ENCODE results near the gene LHX4.

DNA sequence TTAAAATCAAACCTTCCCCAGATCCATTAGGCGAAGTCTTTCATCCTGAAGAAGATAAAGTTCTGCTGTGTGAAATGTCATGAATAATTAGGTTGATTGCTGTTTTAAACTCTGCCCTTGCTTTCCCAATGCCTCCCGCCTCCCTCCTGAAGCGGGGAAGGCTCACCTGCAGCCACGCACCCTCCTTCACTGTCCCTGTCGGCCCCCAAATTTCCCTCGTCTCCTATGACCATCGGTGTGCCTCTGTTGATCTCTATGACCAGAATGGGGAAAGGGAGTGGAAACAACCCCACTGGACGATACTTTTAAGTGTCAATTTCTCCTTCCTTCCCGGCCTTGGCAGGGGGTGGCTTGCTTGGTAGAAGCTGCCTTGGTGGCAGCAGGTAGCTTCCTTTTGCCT, 35.1 kb downstream of the LHX4 start:
- TF ChIP-seq RAD21 (IDR thresholded peaks at IDR 0.05; ENCODE audit: low read length), result no peak
- no peak for TF ChIP-seq CTCF (conservative IDR thresholded peaks at IDR 0.05; ENCODE audit: low read depth, low read length)
- no peak for TF ChIP-seq POLR2A (IDR thresholded peaks at IDR 0.05; ENCODE audit: low read depth, low read length)
- no peak for TF ChIP-seq RCOR1 (IDR thresholded peaks at IDR 0.05; ENCODE audit: insufficient replicate concordance, low read length)

Data from IMR-90 (cell line).